HL-60/S4 (cell line): Measurements from ENCODE around the gene ZNF771.
"Not testable (repeated sequence)": the region's sequence is repeated elsewhere in the genome, so short reads cannot be mapped to it uniquely, and the experiment has no call there.

Experiments used
- in situ Hi-C: fragments of 300-500 bp; cut with MboI; formaldehyde crosslinking; loops from 2 replicates; pipeline ENCODE4 v1.14.3; 2022; ENCODE audit warnings: low sequenced_read_pairs

Gene ZNF771

DNA sequence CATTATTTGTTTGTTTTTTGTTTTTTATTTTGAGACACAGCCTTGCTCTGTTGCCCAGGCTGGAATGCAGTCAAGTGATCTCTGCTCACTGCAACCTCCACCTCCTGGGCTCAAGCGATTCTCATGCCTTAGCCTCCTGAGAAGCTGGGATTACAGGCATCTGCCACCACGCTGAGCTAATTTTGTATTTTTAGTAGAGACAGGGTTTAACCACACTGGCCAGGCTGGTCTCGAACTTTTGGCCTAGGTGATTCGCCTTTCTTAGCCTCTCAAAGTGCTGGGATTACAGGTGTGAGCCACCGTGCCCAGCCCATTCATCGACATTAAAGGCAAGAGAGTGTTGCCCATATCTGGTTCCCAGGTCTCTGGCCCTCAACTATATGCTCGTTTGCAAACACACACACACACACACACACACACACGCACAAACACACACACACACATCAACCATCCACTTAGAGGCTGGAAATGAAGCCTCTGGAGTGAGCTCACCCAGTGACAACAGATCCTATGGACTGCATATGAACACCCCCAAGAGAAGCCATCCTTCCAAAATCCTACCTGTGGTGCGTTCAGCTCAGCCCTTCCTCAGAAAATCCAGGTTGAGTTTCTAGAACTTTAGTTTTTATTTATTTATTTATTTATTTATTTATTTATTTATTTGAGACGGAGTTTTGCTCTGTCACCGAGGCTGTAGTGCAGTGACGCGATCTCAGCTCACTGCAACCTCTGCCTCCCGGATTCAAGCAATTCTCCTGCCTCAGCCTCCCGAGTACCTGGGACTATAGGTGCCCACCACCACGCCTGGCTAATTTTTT lies 50.5 kb downstream of the ZNF771 start:
- in situ Hi-C loops, result no loop called here

DNA sequence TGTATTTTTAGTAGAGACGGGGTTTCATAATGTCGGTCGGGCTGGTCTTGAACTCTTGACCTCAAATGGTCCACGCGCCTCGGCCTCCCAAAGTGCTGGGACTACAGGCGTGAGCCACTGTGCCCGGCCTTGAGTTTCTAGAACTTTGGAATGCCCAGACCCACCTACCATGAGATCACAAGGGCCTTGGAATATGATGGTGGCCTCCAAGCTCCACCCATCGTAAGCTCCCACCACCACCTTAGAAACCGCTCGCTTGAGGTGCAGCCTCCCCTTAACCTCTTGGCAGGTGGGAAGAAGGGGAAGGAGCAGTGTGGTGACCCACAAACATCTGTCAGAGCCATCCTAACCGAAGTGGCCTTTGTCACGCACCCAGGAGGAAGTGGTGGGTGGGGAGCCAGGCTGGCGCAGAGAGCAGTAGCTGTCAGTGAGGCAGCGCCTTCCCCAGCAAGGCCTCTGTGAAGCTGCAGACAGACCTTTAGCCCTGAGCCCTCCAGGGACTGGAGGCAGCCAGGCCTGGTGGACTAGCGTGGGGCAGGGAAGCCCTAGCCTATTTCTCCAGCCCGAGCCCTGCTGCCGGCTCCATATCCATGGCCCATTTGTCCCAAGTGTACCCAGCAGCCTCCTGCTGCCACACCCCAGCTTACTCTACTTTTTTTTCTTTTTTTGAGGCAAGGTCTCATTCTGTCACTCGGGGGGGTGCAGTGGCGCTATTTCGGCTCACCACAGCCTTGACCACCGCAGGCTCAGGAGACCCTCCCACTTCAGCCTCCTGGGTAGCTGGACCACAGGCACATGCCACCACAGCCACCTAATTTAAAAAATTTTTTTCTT lies 51.4 kb downstream of the ZNF771 start:
- in situ Hi-C loops, result no loop called here

DNA sequence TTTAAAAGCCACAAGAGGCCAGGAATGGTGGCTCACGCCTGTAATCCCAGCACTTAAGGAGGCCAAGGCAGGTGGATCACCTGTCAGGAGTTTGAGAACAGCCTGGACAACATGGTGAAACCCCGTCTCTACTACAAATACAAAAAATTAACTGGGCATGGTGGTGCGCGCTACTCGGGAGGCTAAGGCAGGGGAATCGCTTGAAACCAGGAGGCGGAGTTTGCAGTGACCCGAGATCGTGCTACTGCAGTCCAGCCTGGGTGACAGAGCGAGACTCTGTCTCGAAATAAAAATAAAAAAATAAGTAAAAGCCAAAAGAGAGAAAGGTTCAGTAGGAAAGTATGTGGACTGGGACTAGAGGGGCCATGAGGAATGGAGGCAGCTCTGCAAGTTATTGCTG lies 52.0 kb downstream of the ZNF771 start:
- in situ Hi-C loops, result no loop called here

DNA sequence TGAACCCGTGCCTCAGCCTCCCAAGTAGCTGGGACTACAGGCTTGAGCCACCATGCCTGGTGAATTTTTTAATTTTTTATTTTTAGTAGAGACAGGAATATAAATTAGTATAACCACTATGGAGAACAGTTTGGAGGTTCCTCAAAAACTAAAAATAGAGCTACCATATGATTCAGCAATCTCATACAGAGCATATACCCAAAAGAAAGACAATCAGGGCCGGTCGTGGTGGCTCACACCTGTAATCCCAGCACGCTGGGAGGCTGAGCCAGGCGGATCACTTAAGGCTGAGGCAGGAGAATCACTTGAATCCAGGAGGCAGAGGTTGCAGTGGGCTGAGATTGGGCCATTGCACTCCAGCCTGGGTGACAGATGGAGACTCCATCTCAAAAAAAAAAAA lies 54.0 kb downstream of the ZNF771 start:
- in situ Hi-C loops, result not testable (repeated sequence)

DNA sequence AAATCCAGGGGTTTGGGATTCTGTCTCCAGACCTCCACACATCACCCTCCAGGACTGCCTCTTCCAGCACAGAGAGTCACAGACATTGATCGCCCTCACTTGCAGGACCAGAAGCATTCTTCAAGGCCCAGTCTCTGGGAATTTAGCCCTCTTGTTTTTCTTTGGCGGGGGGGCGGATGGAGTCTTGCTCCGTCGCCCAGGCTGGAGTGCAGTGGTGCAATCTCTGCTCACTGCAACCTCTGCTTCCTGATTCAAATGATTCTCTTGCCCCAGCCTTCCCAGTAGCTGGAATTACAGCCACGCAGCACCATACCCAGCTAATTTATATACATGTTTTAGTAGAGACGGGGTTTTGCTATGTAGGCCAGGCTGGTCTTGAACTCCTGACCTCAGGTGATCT lies 56.7 kb downstream of the ZNF771 start:
- in situ Hi-C loops, result no loop called here
